Skin of body (tissue), 2 donors: ENCODE data around the gene HBP1. TPM values are rescaled to one million over a fixed set of nuclear protein-coding genes. Genes with fewer than 3 reads are reported as not detected.
A peak's percentile ranks its signal among the peaks of the same experiment; 100 is the strongest.
"Not testable (repeated sequence)": the region's sequence is repeated elsewhere in the genome, so short reads cannot be mapped to it uniquely, and the experiment has no call there.

Experiments
- DNase-seq: peaks from one replicate; lab custom pipeline; 2025; lab: John Stamatoyannopoulos, UW
- total RNA-seq: library from RNA; depleted of rRNA; stranded (reverse); fragments of >200 nt; gene quantifications from one replicate; pipeline ENCODE4 v1.2.3, GENCODE V29; 2014

HBP1 gene
- total RNA-seq, result 149 TPM

GRCh38 chr7:107168233-107169119 is at the start of gene HBP1:
HBP1 (plus strand) TSS chr7:107169003; CDS start chr7:107179894, 10,891 bp downstream.
- peak; percentile 100 for DNase-seq

- no peak for DNase-seq
Observed at GRCh38 chr7:107119376-107120105, 49.3 kb upstream of the HBP1 start.

GRCh38 chr7:107122486-107122911 is 46.3 kb upstream of the HBP1 start:
- no peak for DNase-seq

GRCh38 chr7:107123392-107123791 is 45.4 kb upstream of the HBP1 start:
- DNase-seq, result no peak

- no peak for DNase-seq
Observed at GRCh38 chr7:107125475-107125874, 43.3 kb upstream of the HBP1 start.

- no peak for DNase-seq
Observed at GRCh38 chr7:107128217-107128616, 40.6 kb upstream of the HBP1 start.

GRCh38 chr7:107128748-107129147 is 40.1 kb upstream of the HBP1 start:
- DNase-seq, result no peak

- DNase-seq, result no peak
Observed at GRCh38 chr7:107130487-107131220, 38.1 kb upstream of the HBP1 start.

- DNase-seq, result no peak
Observed at GRCh38 chr7:107133396-107133795, 35.4 kb upstream of the HBP1 start.

GRCh38 chr7:107138696-107139420 is 29.9 kb upstream of the HBP1 start:
- no peak for DNase-seq

GRCh38 chr7:107143875-107144274 is 24.9 kb upstream of the HBP1 start:
- not testable (repeated sequence) for DNase-seq

- DNase-seq, result no peak
Observed at GRCh38 chr7:107145067-107145838, 23.6 kb upstream of the HBP1 start.

- peak; percentile 17 for DNase-seq
Observed at GRCh38 chr7:107147464-107148393, 21.1 kb upstream of the HBP1 start.

GRCh38 chr7:107148721-107149120 is 20.1 kb upstream of the HBP1 start:
- DNase-seq, result no peak

GRCh38 chr7:107149863-107150262 is 18.9 kb upstream of the HBP1 start:
- DNase-seq, result no peak

GRCh38 chr7:107150375-107151073 is 18.3 kb upstream of the HBP1 start:
- peak; percentile 39 for DNase-seq

GRCh38 chr7:107151538-107151937 is 17.3 kb upstream of the HBP1 start:
- DNase-seq, result no peak

GRCh38 chr7:107152011-107152410 is 16.8 kb upstream of the HBP1 start:
- DNase-seq, result no peak

GRCh38 chr7:107154826-107155225 is 14.0 kb upstream of the HBP1 start:
- DNase-seq, result no peak
